PC-9 (cell line): ENCODE data around the gene ACER3.
"Not testable (repeated sequence)": the region's sequence is repeated elsewhere in the genome, so short reads cannot be mapped to it uniquely, and the experiment has no call there.

Experiments
- CTCF ChIP-seq: fragments of 200-600 bp; sonication (generic); conservative IDR thresholded peaks from 2 replicates; pipeline ENCODE4 v1.6.1; 2017; ENCODE audit warnings: mixed run types, antibody characterized with exemption, mild to moderate bottlenecking, moderate library complexity
- EZH2 ChIP-seq: fragments of 200-600 bp; sonication (generic); IDR thresholded peaks from 2 replicates; pipeline ENCODE4 v1.8.0; 2017; ENCODE audit warnings: antibody characterized with exemption, low read depth

DNA sequence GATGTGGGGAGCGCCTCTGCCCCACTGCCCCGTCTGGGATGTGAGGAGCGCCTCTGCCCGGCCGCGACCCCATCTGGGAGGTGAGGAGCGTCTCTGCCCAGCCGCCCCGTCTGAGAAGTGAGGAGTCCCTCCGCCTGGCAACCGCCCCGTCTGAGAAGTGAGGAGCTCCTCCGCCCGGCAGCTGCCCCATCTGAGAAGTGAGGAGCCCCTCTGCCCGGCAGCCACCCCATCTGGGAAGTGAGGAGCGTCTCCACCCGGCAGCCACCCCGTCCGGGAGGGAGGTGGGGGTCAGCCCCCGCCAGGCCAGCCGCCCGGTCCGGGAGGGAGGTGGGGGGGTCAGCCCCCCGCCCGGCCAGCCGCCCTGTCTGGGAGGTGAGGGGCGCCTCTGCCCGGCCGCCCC lies 39.3 kb upstream of the ACER3 start:
- not testable (repeated sequence) for TF ChIP-seq CTCF, EZH2
